GM18499 (cell line): ENCODE results near the gene TTI1.

Experiments used
- ATAC-seq: cut with Tn5 transposase; IDR thresholded peaks from one replicate; pipeline ENCODE4 v1.9.1; 2021; ENCODE audit warnings: moderate number of reproducible peaks; ENCODE audit not compliant: insufficient read depth, unreplicated experiment

TTI1 gene

DNA sequence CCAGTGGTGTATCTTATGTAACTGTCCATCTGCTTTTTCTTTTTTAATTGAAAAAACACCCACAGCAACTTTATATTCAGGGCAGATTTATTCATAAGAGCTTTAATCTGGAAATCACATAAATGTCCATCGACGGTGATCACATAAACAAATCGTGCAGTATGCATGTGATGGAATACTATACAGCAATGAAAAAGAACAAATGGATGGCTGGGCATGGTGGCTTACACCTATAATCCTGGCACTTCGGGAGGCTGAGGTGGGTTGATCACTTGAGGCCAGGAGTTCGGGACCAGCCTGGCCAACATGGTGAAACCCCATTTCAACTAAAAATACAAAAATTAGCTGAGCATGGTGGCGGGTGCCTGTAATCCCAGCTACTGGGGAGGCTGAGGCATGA, 91.3 kb downstream of the TTI1 start:
- no peak for ATAC-seq

DNA sequence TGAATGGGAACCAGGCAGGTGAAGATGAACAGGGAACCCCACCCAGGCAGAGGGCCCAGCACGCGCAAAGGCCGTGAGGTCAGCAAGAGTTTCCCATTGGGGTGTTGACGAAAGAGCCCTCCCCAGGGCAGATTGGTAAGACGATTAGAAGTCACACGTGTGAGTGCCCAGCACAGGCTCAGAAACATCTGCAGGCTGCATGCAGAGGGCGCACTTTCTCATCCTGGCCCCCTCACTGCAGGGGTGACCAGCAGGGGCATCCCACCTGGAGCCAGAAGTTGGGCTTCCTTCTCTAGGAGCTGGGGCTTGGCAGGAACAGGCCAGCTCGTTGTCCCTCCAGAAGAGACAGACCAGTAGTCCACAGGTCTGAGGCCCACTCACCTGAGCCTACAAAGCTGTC, 91.9 kb downstream of the TTI1 start:
- no peak for ATAC-seq

DNA sequence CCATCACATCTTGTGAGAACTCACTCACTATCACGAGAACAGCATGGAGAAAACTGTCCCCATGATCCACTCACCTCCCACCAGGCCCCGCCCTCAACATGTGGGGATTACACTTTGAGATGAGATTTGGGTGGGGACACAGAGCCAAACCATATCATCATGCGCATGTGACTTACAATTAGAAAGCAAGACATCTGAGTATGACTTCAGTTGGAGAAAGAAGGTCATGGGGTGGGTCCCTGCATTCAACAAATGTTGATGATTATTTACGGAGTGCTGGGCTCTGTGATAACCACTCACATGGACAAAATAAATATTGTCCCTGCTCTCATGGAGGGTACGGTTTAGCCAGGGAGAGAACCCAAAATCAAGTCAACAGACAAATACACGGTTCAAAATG, 92.4 kb downstream of the TTI1 start:
- ATAC-seq, result no peak

DNA sequence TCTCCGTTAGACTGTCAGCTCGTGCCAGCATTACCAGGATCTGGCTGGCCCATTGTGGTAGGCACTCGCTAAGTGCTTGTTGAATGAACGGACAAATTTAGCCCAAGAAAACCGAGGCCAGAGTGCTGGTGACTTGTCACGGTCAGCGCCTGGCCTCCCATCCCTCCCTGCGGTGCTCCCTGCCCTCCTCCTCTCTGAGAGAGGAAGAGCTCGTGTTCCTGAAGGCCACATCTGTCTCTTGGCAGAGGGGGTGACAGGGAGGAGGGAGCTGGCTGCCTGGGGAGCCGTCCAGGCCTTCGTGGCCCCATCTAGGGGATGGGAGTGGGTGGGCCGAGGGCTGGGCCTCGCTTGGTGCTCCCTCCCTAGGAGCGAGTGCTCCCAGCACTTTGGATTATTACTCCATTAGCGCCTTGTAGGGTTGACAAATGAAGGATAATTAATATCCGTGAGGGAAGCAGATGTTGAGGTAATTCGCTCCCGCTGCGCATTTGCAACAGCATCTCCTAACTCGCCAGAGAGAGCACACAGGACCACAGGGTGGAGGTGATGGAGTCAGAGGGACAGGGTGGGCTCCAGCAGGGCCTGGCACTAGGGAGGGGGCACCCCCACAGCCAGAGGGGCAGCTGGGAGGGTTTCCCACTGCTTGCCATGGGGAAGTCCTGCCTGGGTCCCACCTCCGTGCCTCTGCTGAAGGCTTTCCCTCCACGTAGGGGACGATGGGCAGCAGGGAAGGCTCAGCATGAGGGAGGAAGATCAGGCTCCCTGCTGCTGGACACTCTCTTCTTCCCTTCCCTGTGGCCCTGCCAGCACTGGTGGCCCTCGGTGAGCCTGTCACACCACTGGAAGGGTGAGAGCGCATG, 93.3 kb downstream of the TTI1 start:
- ATAC-seq, result no peak

DNA sequence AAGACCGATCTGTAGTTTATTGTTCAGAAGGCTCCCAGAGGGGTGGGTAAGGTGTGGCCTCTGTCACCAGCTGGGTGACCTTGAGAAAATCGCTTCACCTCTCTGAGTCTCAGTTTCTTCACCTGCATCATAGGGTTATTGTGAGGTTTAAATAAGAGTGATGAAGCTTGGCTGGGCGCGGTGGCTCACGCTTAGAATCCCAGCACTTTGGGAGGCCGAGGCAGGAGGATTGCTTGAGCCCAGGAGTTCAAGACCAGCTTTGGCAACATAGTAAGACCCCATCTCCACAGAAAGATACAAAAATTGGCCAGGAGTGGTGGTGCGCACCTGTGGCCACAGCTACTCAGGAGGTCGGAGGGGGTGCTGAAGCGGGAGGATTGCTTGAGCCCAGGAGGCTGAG, 94.3 kb downstream of the TTI1 start:
- ATAC-seq, result no peak

DNA sequence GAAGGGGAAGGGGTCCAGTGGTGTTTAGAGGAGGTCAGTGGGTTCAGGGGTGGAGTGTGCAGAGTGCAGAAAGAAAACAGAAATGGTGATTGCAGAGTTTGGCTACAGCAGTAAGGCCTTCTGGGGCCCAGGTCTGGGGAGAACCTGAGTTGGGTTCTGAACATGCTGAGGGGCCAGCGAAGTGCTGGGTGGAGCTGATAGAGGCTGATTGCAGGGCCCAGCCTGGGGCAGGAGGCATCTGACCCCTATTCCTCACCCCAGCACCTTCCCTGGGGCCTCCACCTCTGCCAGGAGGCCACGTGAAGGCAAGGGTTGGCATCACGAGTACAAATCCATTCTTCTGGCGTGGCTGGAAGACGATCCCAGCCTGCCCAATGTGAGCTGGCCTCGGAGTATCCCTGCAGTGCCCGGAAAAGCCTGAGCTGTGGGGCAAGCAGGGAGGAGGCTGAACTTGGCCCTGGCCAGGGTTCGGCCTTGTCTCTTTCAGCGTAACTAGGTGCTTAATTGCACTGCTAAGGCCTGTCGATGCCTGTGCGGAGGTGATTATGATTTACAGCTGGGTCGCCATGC, 95.0 kb downstream of the TTI1 start:
- ATAC-seq, result no peak

DNA sequence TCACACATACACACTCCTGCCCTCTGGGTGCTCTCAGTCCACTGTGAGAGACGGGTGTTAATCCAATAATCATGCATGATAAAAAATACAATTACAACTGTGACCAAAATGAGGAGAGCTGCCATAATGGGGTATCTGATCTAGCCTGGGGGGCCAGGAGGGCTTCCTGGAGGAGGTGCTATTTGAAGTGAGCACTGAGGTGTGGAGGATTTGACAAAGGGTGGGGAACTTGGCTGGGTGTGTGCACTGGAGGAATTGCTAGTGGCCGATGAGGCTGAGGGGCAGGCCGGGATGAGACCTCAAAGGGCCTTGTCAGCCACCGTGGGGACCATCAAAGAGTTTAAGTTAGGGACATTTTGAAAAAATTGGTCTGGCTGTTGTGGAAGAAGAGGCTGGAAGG, 95.6 kb downstream of the TTI1 start:
- ATAC-seq, result no peak

DNA sequence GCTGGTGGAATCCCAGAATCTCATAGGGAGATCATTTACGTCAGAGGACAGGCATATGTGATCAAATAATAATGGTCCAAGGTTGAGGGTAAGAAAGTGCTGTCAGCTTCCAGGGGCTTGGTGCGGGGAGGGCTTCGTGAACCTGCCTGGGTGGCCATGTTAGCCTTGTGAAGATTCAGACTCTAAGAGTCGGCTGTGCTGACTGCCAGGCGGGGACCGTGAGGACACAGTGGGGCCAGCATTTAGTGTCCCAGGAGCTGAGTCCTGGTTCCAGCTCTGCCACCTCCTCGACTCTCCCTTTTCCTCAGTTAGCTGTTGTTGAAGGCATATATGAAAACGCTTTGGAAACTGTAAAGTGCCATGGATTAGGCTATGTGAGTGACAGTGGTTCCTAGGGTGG, 96.8 kb downstream of the TTI1 start:
- no peak for ATAC-seq

DNA sequence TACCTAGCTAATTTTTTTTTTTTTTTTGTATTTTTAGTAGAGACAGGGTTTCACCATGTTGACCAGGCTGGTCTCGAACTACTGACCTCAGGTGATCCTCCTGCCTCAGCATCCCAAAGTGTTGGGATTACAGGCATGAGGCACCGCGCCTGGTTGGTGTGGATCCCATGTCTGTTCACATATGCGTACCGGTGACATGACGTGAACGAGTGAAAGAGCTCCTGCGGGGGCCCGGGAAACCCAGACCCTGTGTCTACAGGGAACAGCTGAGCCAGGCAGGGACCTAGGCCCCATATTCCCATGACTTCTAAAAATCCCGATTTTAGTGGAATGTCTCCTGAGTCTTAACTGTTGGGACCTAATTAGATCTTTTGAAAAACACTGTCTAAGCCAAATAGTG, 97.2 kb downstream of the TTI1 start:
- ATAC-seq, result no peak

DNA sequence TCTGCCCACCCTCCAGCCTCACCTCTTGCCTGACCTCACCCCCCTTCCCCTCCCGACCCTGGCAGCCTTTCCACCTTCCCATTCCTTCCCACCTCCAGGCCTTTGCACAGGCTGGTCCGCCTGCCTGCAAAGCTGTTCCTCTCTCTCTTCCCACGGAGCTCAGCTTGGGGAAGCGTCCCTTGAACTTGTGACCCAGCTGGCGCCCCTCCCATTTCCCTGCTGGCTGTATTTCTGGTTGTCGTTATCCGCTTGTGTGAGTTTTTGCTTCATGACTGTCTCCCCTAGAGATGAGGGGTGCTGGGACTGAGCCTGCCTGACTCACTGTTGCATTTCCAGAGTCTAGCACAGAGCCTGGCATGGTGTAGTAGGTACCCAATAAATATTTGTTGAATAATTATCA, 97.8 kb downstream of the TTI1 start:
- no peak for ATAC-seq

DNA sequence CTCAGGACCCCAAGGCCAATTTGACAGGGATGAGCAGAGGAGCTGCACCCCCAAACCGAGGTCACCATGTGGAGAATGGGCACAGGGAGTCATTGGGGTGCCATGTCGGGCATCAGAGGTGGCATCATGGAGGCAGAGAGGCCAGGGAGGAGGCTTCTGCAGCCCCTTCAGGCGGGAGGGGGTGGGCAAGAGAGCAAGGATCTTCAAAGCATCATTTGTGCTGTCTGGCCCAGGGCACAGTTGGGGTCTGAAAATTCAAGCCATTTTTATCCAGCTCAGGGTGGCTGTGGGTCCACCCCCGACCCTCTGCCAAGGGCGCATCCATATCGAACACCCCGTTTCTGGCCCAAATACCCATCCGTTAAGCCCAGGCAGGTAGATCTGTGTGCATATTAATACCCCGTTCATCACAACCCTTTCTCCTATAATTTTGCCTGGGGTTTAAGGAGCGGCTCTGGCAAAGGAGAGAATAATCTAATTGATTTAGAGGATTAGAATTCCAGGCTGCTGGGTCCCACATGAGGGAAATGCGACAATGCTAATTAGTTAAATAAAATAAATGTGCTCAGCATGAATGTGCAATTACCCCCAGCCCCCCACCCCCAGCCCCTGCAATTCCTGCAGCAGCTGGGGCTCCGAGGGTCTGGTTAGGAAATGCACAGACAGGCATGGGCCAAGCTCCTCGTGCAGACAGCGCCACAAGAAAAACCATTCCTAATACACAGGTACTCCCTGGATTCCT, 98.5 kb downstream of the TTI1 start:
- no peak for ATAC-seq

DNA sequence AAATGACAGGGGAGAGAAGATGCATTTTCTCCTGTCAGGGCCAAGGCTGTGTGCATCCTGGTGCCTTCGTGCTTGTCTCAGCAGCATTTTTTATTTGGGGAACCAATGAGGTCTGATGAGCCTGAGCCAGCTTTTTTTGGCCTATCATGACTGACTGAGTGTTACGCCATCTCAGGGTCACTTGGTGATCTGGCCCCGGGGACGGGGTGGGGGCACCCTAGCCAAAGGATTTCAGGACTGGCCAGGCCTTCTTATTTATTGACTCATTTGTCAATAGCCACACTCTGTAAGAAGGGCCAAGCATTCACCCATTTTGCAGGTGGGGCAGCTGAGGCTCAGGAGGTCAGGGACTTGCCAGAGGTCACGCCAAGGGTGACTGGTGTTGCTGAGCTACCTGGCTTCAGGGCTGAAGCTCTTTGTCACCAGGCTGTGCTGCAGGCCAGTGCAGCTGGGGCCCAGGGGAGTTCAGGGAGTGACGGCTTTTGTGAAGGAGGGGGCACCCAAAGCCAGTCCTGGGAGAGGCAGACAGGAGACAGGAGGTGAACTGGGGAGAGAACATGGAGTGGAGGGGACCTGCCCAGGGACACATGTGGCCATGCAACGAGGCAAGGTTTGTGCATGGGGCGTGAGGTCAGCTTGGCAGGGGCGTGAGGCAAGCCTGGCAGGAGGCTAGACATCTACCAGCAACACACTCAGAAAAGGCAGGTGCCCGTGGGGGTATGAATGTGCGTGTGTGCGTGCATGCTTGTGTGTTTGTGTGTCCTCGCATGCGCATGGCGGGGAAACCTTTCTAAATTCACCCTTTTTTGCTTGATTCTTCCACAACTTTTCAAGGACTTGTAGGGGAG, 99.2 kb downstream of the TTI1 start:
- ATAC-seq, result no peak
